B cell (primary cell): ENCODE results near the gene UBAC1. TPM values are rescaled to one million over a fixed set of nuclear protein-coding genes. Genes with fewer than 3 reads are reported as not detected.

Source experiments
- ATAC-seq: fragments of 200-7000 bp; cut with Tn5 transposase; one replicate; pipeline ENCODE4 v1.10.0; 2021; ENCODE audit warnings: low read depth, mild to moderate bottlenecking, moderate number of reproducible peaks, moderate library complexity
- CTCF ChIA-PET: fragments of 350-600 bp; sonication (Branson Sonifier 250); formaldehyde crosslinking; loops from one replicate; lab custom pipeline; 2021; ENCODE audit warnings: antibody characterized with exemption, inconsistent platforms; lab: Charles Lee
- POLR2A ChIA-PET: fragments of 350-600 bp; sonication (Branson Sonifier 250); formaldehyde crosslinking; loops from one replicate; lab custom pipeline; 2021; ENCODE audit warnings: antibody characterized with exemption; lab: Charles Lee
- DNase-seq: peaks from one replicate; pipeline ENCODE4 v3.0.0; 2013
- H2AFZ ChIP-seq: 2 replicates; pipeline ENCODE4 v1.6.1; 2012; ENCODE audit warnings: mild to moderate bottlenecking, low read depth, low read length; ENCODE audit not compliant: insufficient read depth, poor library complexity, severe bottlenecking
- H3K27ac ChIP-seq, 2 donors: 1 replicate in 1 of 2; 2 replicates in 1 of 2; pipeline ENCODE4 v1.5.1; 2012 to 2013; ENCODE audit warnings: low read length in 2 of 2, mild to moderate bottlenecking in 2 of 2, moderate library complexity in 1 of 2
- H3K27me3 ChIP-seq, 4 experiments: fragments of 200-600 bp in 1 of 4; sonication (generic) in 1 of 4; replicated peaks in 1 of 4; 1 replicate in 2 of 4; 2 replicates in 2 of 4; pipeline versions ENCODE4 v1.6.1 to v1.7.0; 2013 to 2016; ENCODE audit warnings: low read length in 3 of 4, mild to moderate bottlenecking in 2 of 4, mixed read lengths in 1 of 4, moderate library complexity in 1 of 4; ENCODE audit not compliant: insufficient read depth in 4 of 4, control insufficient read depth in 3 of 4; ENCODE audit errors: control extremely low read depth in 1 of 4
- H3K36me3 ChIP-seq, 2 experiments: replicated peaks in 1 of 2; 1 replicate in 1 of 2; 2 replicates in 1 of 2; pipeline versions ENCODE4 v1.6.1 to v1.7.1; 2013; ENCODE audit warnings: low read length in 1 of 2; ENCODE audit not compliant: insufficient read depth in 2 of 2, control insufficient read depth in 1 of 2; ENCODE audit errors: control extremely low read depth in 1 of 2, extremely low read depth in 1 of 2
- H3K4me1 ChIP-seq, 2 donors: fragments of 200-600 bp in 1 of 2; sonication (generic) in 1 of 2; 1 replicate in 1 of 2; 2 replicates in 1 of 2; pipeline versions ENCODE4 v1.5.1 to v1.6.1; 2013 to 2017; ENCODE audit warnings: low read length in 2 of 2; ENCODE audit not compliant: control insufficient read depth in 2 of 2, insufficient read depth in 2 of 2
- H3K4me2 ChIP-seq: replicated peaks from 2 replicates; pipeline ENCODE3; 2012; ENCODE audit warnings: mild to moderate bottlenecking, low read depth, low read length; ENCODE audit not compliant: poor library complexity, severe bottlenecking
- H3K4me3 ChIP-seq, 5 experiments: fragments of 200-600 bp in 1 of 5; sonication (generic) in 1 of 5; 1 replicate in 3 of 5; 2 replicates in 2 of 5; pipeline versions ENCODE4 v1.5.1 to v1.7.0; 2011 to 2016; ENCODE audit warnings: low read length in 4 of 5, mild to moderate bottlenecking in 4 of 5, low read depth in 2 of 5, control low read depth in 1 of 5, moderate library complexity in 1 of 5; ENCODE audit not compliant: insufficient read depth in 1 of 5; ENCODE audit errors: control extremely low read depth in 1 of 5, extremely low read depth in 1 of 5
- H3K79me2 ChIP-seq: fragments of 200-600 bp; sonication (generic); one replicate; pipeline ENCODE4 v1.6.0; 2016; ENCODE audit warnings: low read length; ENCODE audit not compliant: control insufficient read depth, insufficient read depth
- H3K9ac ChIP-seq: fragments of 200-600 bp; sonication (generic); 2 replicates; pipeline ENCODE4 v1.6.1; 2017; ENCODE audit warnings: mild to moderate bottlenecking, low read length, moderate library complexity
- H3K9me3 ChIP-seq, 3 donors: one replicate each; pipeline versions ENCODE4 v1.6.1 to v1.7.1; 2013; ENCODE audit warnings: low read length in 2 of 3; ENCODE audit not compliant: control insufficient read depth in 2 of 3, insufficient read depth in 1 of 3; ENCODE audit errors: control extremely low read depth in 1 of 3
- H4K20me1 ChIP-seq: 2 replicates; pipeline ENCODE4 v1.6.0; 2012; ENCODE audit warnings: mild to moderate bottlenecking, low read length; ENCODE audit not compliant: insufficient read depth, control insufficient read depth, poor library complexity, severe bottlenecking
- H3K27ac Mint-ChIP-seq: one replicate; pipeline ENCODE4 v1.8.0; 2021; ENCODE audit warnings: mixed read lengths
- H3K27me3 Mint-ChIP-seq: one replicate; pipeline ENCODE4 v1.8.0; 2021; ENCODE audit warnings: mixed read lengths
- H3K4me1 Mint-ChIP-seq: one replicate; pipeline ENCODE4 v1.8.0; 2021; ENCODE audit warnings: mixed read lengths
- H3K4me3 Mint-ChIP-seq: one replicate; pipeline ENCODE4 v1.8.0; 2021; ENCODE audit warnings: mixed read lengths
- H3K9me3 Mint-ChIP-seq: one replicate; pipeline ENCODE4 v1.8.0; 2022; ENCODE audit warnings: mixed read lengths; ENCODE audit not compliant: insufficient read depth
- EZH2 ChIP-seq: IDR thresholded peaks from 2 replicates; pipeline ENCODE4 v1.6.1; 2012; ENCODE audit warnings: borderline replicate concordance, low read depth, mild to moderate bottlenecking, moderate library complexity, low read length; ENCODE audit not compliant: insufficient read depth, poor library complexity, severe bottlenecking
- WGBS: methylation state at CpG from one replicate; pipeline ENCODE4 v1.1.5; 2013; ENCODE audit warnings: missing lambda C conversion rate; ENCODE audit not compliant: insufficient coverage; 5-methylcytosine and 5-hydroxymethylcytosine counted together
- intact Hi-C: fragments of 100-400 bp; cut with micrococcal nuclease; formaldehyde crosslinking; loops from one replicate; pipeline ENCODE4 v1.10.0; 2022
- polyA plus RNA-seq: library from polyadenylated mRNA; depleted of rRNA; stranded (reverse); fragments of >200 nt; gene quantifications from 2 replicates; pipeline ENCODE4 v1.2.3, GENCODE V29; 2012
- total RNA-seq, 2 donors: library from RNA; stranded (reverse); fragments of 120-200 nt in 1 of 2; gene quantifications; 1 replicate in 1 of 2; 2 replicates in 1 of 2; pipeline versions ENCODE4 v1.2.3 to v1.2.4, GENCODE V29; 2013 to 2022
- TF ChIP-seq, protein P1 (sequence below): fragments of 200-600 bp; IDR thresholded peaks from one replicate; pipeline ENCODE4 v1.8.0; 2022; ENCODE audit warnings: antibody characterized with exemption, mild to moderate bottlenecking

The UBAC1 gene
- total and polyA plus RNA-seq, 2 donors (not counting 1 experiment from before 2014, with no cell fraction given) = 30.8 to 31.1 TPM

DNA sequence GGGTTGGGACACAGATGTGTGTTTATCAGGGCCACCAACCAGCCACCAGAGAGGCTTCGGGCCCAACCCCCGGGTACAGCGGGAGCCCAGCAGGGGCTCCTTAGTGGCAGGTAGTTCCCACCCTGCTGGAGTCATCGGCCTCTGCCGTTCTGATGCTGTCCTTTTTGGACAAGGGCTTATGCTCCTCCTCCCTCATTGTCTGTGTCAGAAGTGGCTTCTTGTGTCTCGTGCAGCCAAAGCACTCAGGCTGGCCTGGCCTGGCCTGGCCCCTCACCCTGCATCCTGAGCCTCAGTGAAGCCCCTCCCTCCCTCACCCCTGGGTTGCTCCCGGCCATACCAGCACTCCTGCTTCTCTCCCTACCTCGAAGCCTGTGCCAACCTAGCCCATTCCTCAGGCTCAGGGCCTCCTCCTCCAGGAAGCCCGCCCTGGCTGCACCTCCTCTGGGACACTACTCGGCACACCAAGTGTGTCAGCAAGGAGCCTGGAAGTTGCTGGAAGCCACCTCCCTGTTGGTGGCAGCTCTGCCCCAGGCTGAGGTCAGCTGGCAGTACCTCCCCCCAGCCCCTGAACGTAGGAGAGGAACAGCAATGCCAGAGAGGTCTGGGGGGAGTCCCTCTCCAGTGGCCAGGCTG, 4.1 kb upstream of the UBAC1 start:
- no peak for TF ChIP-seq EZH2
- TF ChIP-seq, protein P1, sequence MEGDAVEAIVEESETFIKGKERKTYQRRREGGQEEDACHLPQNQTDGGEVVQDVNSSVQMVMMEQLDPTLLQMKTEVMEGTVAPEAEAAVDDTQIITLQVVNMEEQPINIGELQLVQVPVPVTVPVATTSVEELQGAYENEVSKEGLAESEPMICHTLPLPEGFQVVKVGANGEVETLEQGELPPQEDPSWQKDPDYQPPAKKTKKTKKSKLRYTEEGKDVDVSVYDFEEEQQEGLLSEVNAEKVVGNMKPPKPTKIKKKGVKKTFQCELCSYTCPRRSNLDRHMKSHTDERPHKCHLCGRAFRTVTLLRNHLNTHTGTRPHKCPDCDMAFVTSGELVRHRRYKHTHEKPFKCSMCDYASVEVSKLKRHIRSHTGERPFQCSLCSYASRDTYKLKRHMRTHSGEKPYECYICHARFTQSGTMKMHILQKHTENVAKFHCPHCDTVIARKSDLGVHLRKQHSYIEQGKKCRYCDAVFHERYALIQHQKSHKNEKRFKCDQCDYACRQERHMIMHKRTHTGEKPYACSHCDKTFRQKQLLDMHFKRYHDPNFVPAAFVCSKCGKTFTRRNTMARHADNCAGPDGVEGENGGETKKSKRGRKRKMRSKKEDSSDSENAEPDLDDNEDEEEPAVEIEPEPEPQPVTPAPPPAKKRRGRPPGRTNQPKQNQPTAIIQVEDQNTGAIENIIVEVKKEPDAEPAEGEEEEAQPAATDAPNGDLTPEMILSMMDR = no peak
- ATAC-seq = no peak
- intact Hi-C loops = loop anchor here (10.0 kb wide), 1 partner anchor 280 kb away; the partner anchor contains the start of gene QSOX2

DNA sequence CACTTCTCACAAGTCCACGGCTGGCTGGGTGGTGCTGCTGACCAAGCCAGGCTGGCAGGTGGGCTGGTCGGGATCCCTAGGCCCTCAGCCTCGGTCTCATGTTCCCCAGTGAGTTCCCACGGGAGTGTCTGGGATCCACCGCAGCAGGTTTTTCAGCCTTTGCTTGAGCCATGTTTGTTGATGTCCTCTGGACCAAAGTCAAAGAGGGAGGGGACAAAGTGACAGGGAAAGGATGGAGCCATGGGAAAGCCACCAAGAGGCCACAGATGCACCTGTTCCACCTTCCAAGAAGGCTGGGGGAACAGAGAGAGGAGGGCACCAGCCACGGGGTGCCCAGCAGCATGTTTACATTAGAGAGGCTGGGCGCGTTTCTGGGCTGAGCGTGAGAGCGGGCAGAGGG, 2.8 kb upstream of the UBAC1 start:
- Histone ChIP-seq H3K27me3 (peaks cover 0 to 30% (median 0%) of the 10 kb centered on the region in 4 experiments), H3K79me2 (peaks cover 20% of the 10 kb centered on the region), H4K20me1 (peaks cover 11% of the 10 kb centered on the region), H3K9ac (no peak overlapping the region), H3K36me3 (no peaks in the 10 kb centered on the region), H2AFZ (no peak overlapping the region), H3K9me3 (peaks cover 0 to 7% (median 0%) of the 10 kb centered on the region in 3 donors), H3K4me1 (peaks cover 11 to 26% of the 10 kb centered on the region in 2 donors), H3K4me2 (no peak overlapping the region), H3K27ac (no peak overlapping the region), H3K4me3 (no peak overlapping the region)
- WGBS = 85% methylated on average over 5 of the region's 10 CpGs
- Mint-ChIP-seq H3K9me3 (no peaks in the 10 kb centered on the region), H3K27me3 (peaks cover 27% of the 10 kb centered on the region), H3K4me3 (no peak overlapping the region), H3K27ac (no peak overlapping the region), H3K4me1 (peaks cover 26% of the 10 kb centered on the region)
- intact Hi-C loops = loop anchor here (10.0 kb wide), 1 partner anchor 281 kb away; the partner anchor contains the start of gene QSOX2
- ATAC-seq (no peak), DNase-seq (no peak)
- ChIA-PET CTCF (interaction anchor here (1.8 kb wide), 1 partner anchor 158 kb away, joined by 7 read pairs; no protein-coding TSS in a partner anchor), POLR2A (no interaction called here)
- TF ChIP-seq EZH2 = no peak
- TF ChIP-seq, protein P1 = no peak

More for the DNA sequence above, 4.1 kb upstream of the UBAC1 start:
- Mint-ChIP-seq H3K27me3 (peaks cover 27% of the 10 kb centered on the region), H3K4me1 (peaks cover 18% of the 10 kb centered on the region), H3K27ac (no peak overlapping the region), H3K4me3 (no peak overlapping the region), H3K9me3 (no peaks in the 10 kb centered on the region)
- Histone ChIP-seq H3K79me2 (peaks cover 7% of the 10 kb centered on the region), H3K27me3 (peaks cover 0 to 33% (median 0%) of the 10 kb centered on the region in 4 experiments), H3K4me3 (no peak overlapping the region), H4K20me1 (peaks cover 6% of the 10 kb centered on the region), H3K27ac (no peak overlapping the region), H3K9me3 (peaks cover 0 to 7% (median 0%) of the 10 kb centered on the region in 3 donors), H3K4me2 (no peak overlapping the region), H2AFZ (no peak overlapping the region), H3K36me3 (no peaks in the 10 kb centered on the region), H3K9ac (no peak overlapping the region), H3K4me1 (peaks cover 4 to 18% of the 10 kb centered on the region in 2 donors)
- POLR2A ChIA-PET = no interaction called here
- CTCF ChIA-PET = interaction anchor here (5.2 kb wide), 1 partner anchor 157 kb away, joined by 124 read pairs; no protein-coding TSS in a partner anchor
- WGBS = 90% methylated on average over 11 of the region's 11 CpGs
- no peak for DNase-seq
